Mesenchymal stem cell (in vitro differentiated cells and primary cell): ENCODE measurements around the gene MEIS2.

Experiments used
- DNase-seq: peaks from one replicate; pipeline ENCODE4 v3.0.0-alpha.2; 2013
- H2AFZ ChIP-seq: one replicate; pipeline ENCODE4 v1.6.1; 2013; ENCODE audit warnings: low read depth, mild to moderate bottlenecking, control low read depth, inconsistent platforms, low read length, moderate library complexity
- H2AK5ac ChIP-seq: 2 replicates; pipeline ENCODE4 v1.6.1; 2013; ENCODE audit warnings: low read length, moderate library complexity, mild to moderate bottlenecking, inconsistent platforms; ENCODE audit not compliant: severe bottlenecking
- H2BK120ac ChIP-seq: one replicate; pipeline ENCODE4 v1.6.1; 2013; ENCODE audit warnings: low read depth, mild to moderate bottlenecking, inconsistent platforms, low read length, moderate library complexity
- H2BK12ac ChIP-seq, 2 experiments: one replicate each; pipeline ENCODE4 v1.6.1; 2013; ENCODE audit warnings: inconsistent platforms in 2 of 2, low read length in 2 of 2, mild to moderate bottlenecking in 2 of 2, moderate library complexity in 2 of 2, control low read depth in 1 of 2
- H2BK15ac ChIP-seq: one replicate; pipeline ENCODE4 v1.6.1; 2013; ENCODE audit warnings: mild to moderate bottlenecking, low read depth, inconsistent platforms; ENCODE audit not compliant: poor library complexity, severe bottlenecking
- H2BK5ac ChIP-seq: 2 replicates; pipeline ENCODE4 v1.6.1; 2013; ENCODE audit warnings: low read depth, mild to moderate bottlenecking, low read length, control low read depth, inconsistent platforms; ENCODE audit not compliant: poor library complexity, severe bottlenecking
- H3K14ac ChIP-seq, 2 experiments: one replicate each; pipeline ENCODE4 v1.6.1; 2013; ENCODE audit warnings: inconsistent platforms in 2 of 2, low read length in 2 of 2, control low read depth in 1 of 2, mild to moderate bottlenecking in 1 of 2, moderate library complexity in 1 of 2
- H3K18ac ChIP-seq, 2 experiments: one replicate each; pipeline ENCODE4 v1.6.1; 2013; ENCODE audit warnings: inconsistent platforms in 2 of 2, low read length in 2 of 2, control low read depth in 1 of 2, low read depth in 1 of 2, mild to moderate bottlenecking in 1 of 2
- H3K23ac ChIP-seq, 2 experiments: one replicate each; pipeline ENCODE4 v1.6.1; 2013; ENCODE audit warnings: inconsistent platforms in 2 of 2, low read length in 2 of 2, mild to moderate bottlenecking in 2 of 2, moderate library complexity in 2 of 2, control low read depth in 1 of 2
- H3K27ac ChIP-seq: 2 replicates; pipeline ENCODE4 v1.5.1; 2013; ENCODE audit warnings: mild to moderate bottlenecking, moderate library complexity, low read length, control low read depth, inconsistent platforms; ENCODE audit not compliant: poor library complexity, severe bottlenecking
- H3K27me3 ChIP-seq, 2 experiments: 2 replicates each; pipeline versions ENCODE4 v1.6.1 to v1.7.0; 2013; ENCODE audit warnings: low read length in 2 of 2, mild to moderate bottlenecking in 2 of 2, moderate library complexity in 2 of 2, control low read depth in 1 of 2, inconsistent platforms in 1 of 2; ENCODE audit not compliant: control insufficient read depth in 1 of 2, insufficient read depth in 1 of 2
- H3K36me3 ChIP-seq, 2 experiments: 2 replicates each; pipeline versions ENCODE4 v1.6.1 to v1.7.0; 2013; ENCODE audit warnings: low read length in 2 of 2, control low read depth in 1 of 2, inconsistent platforms in 1 of 2, low read depth in 1 of 2, mild to moderate bottlenecking in 1 of 2; ENCODE audit not compliant: insufficient read depth in 2 of 2, control insufficient read depth in 1 of 2
- H3K4ac ChIP-seq, 2 experiments: one replicate each; pipeline ENCODE4 v1.6.1; 2013; ENCODE audit warnings: inconsistent platforms in 2 of 2, low read length in 2 of 2, mild to moderate bottlenecking in 2 of 2, moderate library complexity in 2 of 2, control low read depth in 1 of 2, low read depth in 1 of 2
- H3K4me1 ChIP-seq: 2 replicates; pipeline ENCODE4 v1.6.1; 2013; ENCODE audit warnings: low read depth, low read length, control low read depth; ENCODE audit not compliant: control insufficient read depth, insufficient read depth
- H3K4me2 ChIP-seq: 2 replicates; pipeline ENCODE4 v1.6.1; 2013; ENCODE audit warnings: low read length, mild to moderate bottlenecking, inconsistent platforms; ENCODE audit not compliant: poor library complexity, severe bottlenecking
- H3K4me3 ChIP-seq, 2 experiments: 2 replicates each; pipeline versions ENCODE4 v1.5.1 to v1.7.0; 2013; ENCODE audit warnings: low read length in 2 of 2, mild to moderate bottlenecking in 2 of 2, control low read depth in 1 of 2, low read depth in 1 of 2; ENCODE audit not compliant: insufficient read depth in 1 of 2
- H3K79me1 ChIP-seq: replicated peaks from 2 replicates; pipeline ENCODE4 v1.6.1; 2013; ENCODE audit warnings: mild to moderate bottlenecking, control low read depth, low read length, inconsistent platforms; ENCODE audit not compliant: poor library complexity, severe bottlenecking
- H3K9ac ChIP-seq: 2 replicates; pipeline ENCODE4 v1.7.0; 2013; ENCODE audit warnings: mild to moderate bottlenecking, low read length, moderate library complexity
- H3K9me3 ChIP-seq: 2 replicates; pipeline ENCODE4 v1.7.0; 2013; ENCODE audit warnings: mild to moderate bottlenecking, low read length; ENCODE audit not compliant: control insufficient read depth
- H4K8ac ChIP-seq: one replicate; pipeline ENCODE4 v1.6.1; 2013; ENCODE audit warnings: inconsistent platforms, mild to moderate bottlenecking, low read length, moderate library complexity
- H4K91ac ChIP-seq: one replicate; pipeline ENCODE4 v1.6.1; 2013; ENCODE audit warnings: mild to moderate bottlenecking, low read length, inconsistent platforms
- WGBS: methylation state at CpG from one replicate; pipeline ENCODE4 v1.1.7; 2013; ENCODE audit warnings: mixed read lengths; 5-methylcytosine and 5-hydroxymethylcytosine counted together

Gene MEIS2

DNA sequence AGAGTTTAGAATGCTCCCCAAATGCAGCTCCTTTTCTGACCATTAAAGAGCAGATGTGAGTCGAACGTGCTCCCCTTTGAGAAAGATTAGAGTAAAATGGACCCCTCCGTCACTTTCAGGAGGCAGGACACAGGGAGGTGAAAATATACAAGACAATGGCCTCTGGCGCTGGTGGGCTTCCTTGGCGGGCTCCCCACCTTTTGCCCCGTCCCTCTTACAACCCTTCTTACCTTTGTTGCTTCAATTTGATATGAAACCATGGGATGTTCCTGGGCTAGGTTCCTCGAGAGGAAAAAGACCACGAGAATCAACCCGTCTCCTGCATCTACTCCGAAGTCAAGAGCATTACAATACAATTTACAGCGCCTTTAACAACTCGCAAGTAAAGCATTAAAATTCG is 214.2 kb downstream of the MEIS2 start:
- Histone ChIP-seq H3K4me3 (no peak overlapping the region), H2BK12ac (no peak overlapping the region), H4K8ac (no peak overlapping the region), H3K27me3 (peaks cover 28 to 77% of the 10 kb centered on the region in 2 experiments), H2AFZ (no peak overlapping the region), H3K14ac (no peak overlapping the region), H2BK120ac (no peak overlapping the region), H3K9me3 (no peaks in the 10 kb centered on the region), H4K91ac (no peak overlapping the region), H3K27ac (no peak overlapping the region), H2AK5ac (no peak overlapping the region), H3K18ac (no peak overlapping the region), H3K4me2 (no peak overlapping the region), H3K79me1 (no peaks in the 10 kb centered on the region), H3K36me3 (peaks cover 0 to 6% of the 10 kb centered on the region in 2 experiments), H2BK5ac (no peak overlapping the region), H3K23ac (no peak overlapping the region), H2BK15ac (no peak overlapping the region), H3K9ac (no peak overlapping the region), H3K4ac (no peak overlapping the region), H3K4me1 (peaks cover 15% of the 10 kb centered on the region)
- 47% methylated on average over 12 of the region's 13 CpGs for WGBS
- DNase-seq = no peak

DNA sequence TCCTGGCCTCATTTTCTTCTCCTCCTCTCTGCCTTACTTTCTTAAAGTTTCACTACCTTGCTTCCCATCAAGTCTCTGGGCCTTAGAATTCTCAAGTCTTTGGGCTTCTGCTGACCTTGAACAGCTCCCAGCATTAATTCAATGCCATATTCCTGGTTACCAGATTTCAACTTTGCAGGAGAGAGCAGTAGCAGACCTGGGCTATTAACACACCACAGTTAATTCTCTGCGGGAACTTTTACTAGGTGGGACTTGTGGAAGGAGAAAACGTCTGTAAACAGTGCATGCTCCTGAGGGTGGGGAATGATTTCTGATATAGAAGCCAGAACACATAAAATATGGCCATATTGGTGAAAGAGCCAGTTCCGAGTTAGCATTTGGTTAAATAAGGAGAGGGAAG is 214.6 kb downstream of the MEIS2 start:
- no peak overlapping the region for H3K18ac ChIP-seq
- H3K4ac ChIP-seq = no peak overlapping the region
- no peaks in the 10 kb centered on the region for H3K79me1 ChIP-seq
- H3K23ac ChIP-seq = no peak overlapping the region
- H2AK5ac ChIP-seq = no peak overlapping the region
- no peak overlapping the region for H2AFZ ChIP-seq
- no peak overlapping the region for H3K27ac ChIP-seq
- peaks cover 0 to 2% of the 10 kb centered on the region in 2 experiments for H3K36me3 ChIP-seq
- H3K14ac ChIP-seq = no peak overlapping the region
- WGBS = 46% methylated on average over 3 of the region's 3 CpGs
- peaks cover 15% of the 10 kb centered on the region for H3K4me1 ChIP-seq
- H4K91ac ChIP-seq = no peak overlapping the region
- no peak overlapping the region for H3K9ac ChIP-seq
- H2BK15ac ChIP-seq = no peak overlapping the region
- no peak overlapping the region for H2BK12ac ChIP-seq
- peaks cover 32 to 81% of the 10 kb centered on the region in 2 experiments for H3K27me3 ChIP-seq
- no peak overlapping the region for H2BK5ac ChIP-seq
- DNase-seq = no peak
- H3K4me3 ChIP-seq = no peak overlapping the region
- no peak overlapping the region for H4K8ac ChIP-seq
- H2BK120ac ChIP-seq = no peak overlapping the region
- no peaks in the 10 kb centered on the region for H3K9me3 ChIP-seq
- no peak overlapping the region for H3K4me2 ChIP-seq

DNA sequence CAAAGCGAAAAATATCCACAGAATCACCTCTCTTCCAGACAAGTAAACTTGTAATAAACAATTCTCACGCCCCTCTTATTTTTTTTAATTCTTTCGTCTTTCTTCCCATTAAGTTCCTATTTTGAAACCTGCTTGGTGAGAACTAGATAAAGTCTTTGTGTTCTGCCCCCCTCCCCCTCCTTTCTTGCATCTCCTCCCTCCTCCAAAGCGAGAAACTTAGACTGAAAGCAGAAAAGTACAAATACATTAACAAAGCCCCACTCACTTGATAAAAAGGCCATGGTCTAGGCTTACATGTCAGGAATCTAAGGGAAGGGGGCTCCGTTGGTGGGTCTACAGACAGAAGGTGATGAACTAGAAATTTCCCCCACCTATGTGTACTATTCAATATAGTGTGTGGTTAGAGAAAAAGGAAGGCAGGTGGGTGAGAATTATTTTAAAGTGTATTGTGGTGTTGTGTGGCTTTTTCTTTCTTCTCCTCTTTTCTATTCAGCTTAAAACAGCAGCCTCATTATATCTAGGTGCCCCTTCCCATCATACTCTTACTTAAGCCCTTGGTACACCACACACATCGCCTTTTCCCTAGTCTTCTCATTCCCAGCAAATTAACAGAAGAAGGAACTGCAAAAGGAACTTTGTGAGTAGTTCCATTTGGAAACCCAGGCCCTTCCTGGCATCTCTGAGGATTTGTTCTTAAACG is 215.3 kb downstream of the MEIS2 start:
- Histone ChIP-seq H3K79me1 (no peaks in the 10 kb centered on the region), H3K4me2 (no peak overlapping the region), H2BK12ac (no peak overlapping the region), H3K23ac (no peak overlapping the region), H3K27me3 (peaks cover 39 to 88% of the 10 kb centered on the region in 2 experiments), H2BK120ac (no peak overlapping the region), H3K27ac (no peak overlapping the region), H2BK15ac (no peak overlapping the region), H2AFZ (no peak overlapping the region), H2BK5ac (no peak overlapping the region), H3K4me3 (no peak overlapping the region), H3K9me3 (no peaks in the 10 kb centered on the region), H3K9ac (no peak overlapping the region), H3K36me3 (no peaks in the 10 kb centered on the region), H3K14ac (no peak overlapping the region), H4K8ac (no peak overlapping the region), H3K18ac (no peak overlapping the region), H3K4me1 (peaks cover 21% of the 10 kb centered on the region), H4K91ac (no peak overlapping the region), H3K4ac (no peak overlapping the region), H2AK5ac (no peak overlapping the region)
- WGBS = 68% methylated on average over 6 of the region's 7 CpGs
- DNase-seq = no peak

DNA sequence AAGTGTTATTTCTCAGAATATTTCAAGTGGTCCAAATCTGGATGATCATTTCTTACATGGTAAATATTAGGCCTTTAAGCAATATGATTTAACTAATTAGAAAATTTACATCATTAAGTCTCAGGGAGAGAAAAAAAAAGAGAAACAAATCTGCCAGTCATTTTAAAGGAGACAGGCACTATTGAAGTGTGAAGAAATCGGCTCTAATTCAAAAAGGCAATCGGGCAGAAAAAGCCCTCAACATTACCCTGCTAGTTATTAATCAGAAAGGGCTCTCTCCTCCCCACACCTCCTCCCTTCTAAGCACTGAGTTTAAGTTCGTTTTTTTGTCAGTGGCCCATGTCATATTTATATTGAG is 215.9 kb downstream of the MEIS2 start:
- 42% methylated on average over 2 of the region's 3 CpGs for WGBS
- H3K36me3 ChIP-seq = no peaks in the 10 kb centered on the region
- no peak overlapping the region for H3K27ac ChIP-seq
- no peak overlapping the region for H2BK5ac ChIP-seq
- peaks cover 22% of the 10 kb centered on the region for H3K4me1 ChIP-seq
- H3K4me2 ChIP-seq = no peak overlapping the region
- no peak overlapping the region for H2AK5ac ChIP-seq
- peaks cover 45 to 94% of the 10 kb centered on the region in 2 experiments for H3K27me3 ChIP-seq
- no peak overlapping the region for H3K23ac ChIP-seq
- no peak overlapping the region for H3K4ac ChIP-seq
- H3K9ac ChIP-seq = no peak overlapping the region
- no peak overlapping the region for H3K18ac ChIP-seq
- H2BK12ac ChIP-seq = no peak overlapping the region
- H2BK15ac ChIP-seq = no peak overlapping the region
- no peak overlapping the region for H2AFZ ChIP-seq
- no peak overlapping the region for H2BK120ac ChIP-seq
- no peak overlapping the region for H3K4me3 ChIP-seq
- no peak overlapping the region for H4K8ac ChIP-seq
- no peak overlapping the region for H4K91ac ChIP-seq
- DNase-seq = no peak
- no peak overlapping the region for H3K14ac ChIP-seq
- no peaks in the 10 kb centered on the region for H3K79me1 ChIP-seq
- no peaks in the 10 kb centered on the region for H3K9me3 ChIP-seq
